Pancreas (tissue), 10 donors: Measurements from ENCODE around the gene CCDC88B. TPM values are rescaled to one million over a fixed set of nuclear protein-coding genes. Genes with fewer than 3 reads are reported as not detected.

Experiments
- ATAC-seq, 4 donors: fragments of 200-7000 bp; cut with Tn5 transposase; one replicate each; pipeline versions ENCODE4 v1.8.0 to v1.9.1; 2020; ENCODE audit warnings: mild to moderate bottlenecking in 4 of 4, moderate library complexity in 4 of 4
- DNase-seq, 6 donors: peaks; one replicate each; pipeline ENCODE4 v3.0.0-alpha.2; 2020
- FAIRE-seq: peaks from 2 replicates; lab custom pipeline; 2012; peaks lifted over from hg19 to GRCh38; lab: Jason Lieb, UNC
- H3K27ac ChIP-seq, 4 donors: fragments of 200-600 bp; sonication (generic); 1 replicate in 3 of 4; 2 replicates in 1 of 4; pipeline versions ENCODE4 v1.5.0 to v1.8.0; 2020
- H3K27me3 ChIP-seq, 4 donors: fragments of 200-600 bp; one replicate each; pipeline ENCODE4 v1.8.0; 2021
- H3K36me3 ChIP-seq, 3 donors: fragments of 200-600 bp; sonication (generic) in 1 of 3; one replicate each; pipeline versions ENCODE4 v1.5.0 to v1.8.0; 2020 to 2021
- H3K4me1 ChIP-seq, 3 donors: fragments of 200-600 bp; one replicate each; pipeline ENCODE4 v1.8.0; 2021
- H3K4me3 ChIP-seq, 4 donors: fragments of 200-600 bp; sonication (generic) in 2 of 4; one replicate each; pipeline versions ENCODE4 v1.5.0 to v1.8.0; 2020 to 2021
- H3K9me3 ChIP-seq, 4 donors: fragments of 200-600 bp; one replicate each; pipeline ENCODE4 v1.8.0; 2021
- WGBS, 2 donors: extraction: QIAGEN DNeasy Blood & Tissue Kit; methylation state at CpG; one replicate each; pipeline ENCODE4 v1.1.7; 2013; 5-methylcytosine and 5-hydroxymethylcytosine counted together
- intact Hi-C, 3 donors: fragments of 100-400 bp; cut with DNase I; formaldehyde crosslinking; loops; one replicate each; pipeline versions ENCODE4 v1.11.1 to v1.14.2; 2022
- polyA plus RNA-seq, 2 donors: library from polyadenylated mRNA; stranded (reverse); fragments of 200-250 nt; gene quantifications; one replicate each; pipeline ENCODE4 v1.2.3, GENCODE V29; 2013
- total RNA-seq, 6 donors: library from RNA; stranded (reverse); fragmentation: NEBNext Ultra II Directional in 4 of 6; extraction: Animal tissue kit (Norgen Biotek cat#: 25700) in 4 of 6; gene quantifications; one replicate each; pipeline versions ENCODE4 v1.2.1 to v1.2.4, GENCODE V29; 2021 to 2023
- TF ChIP-seq, protein P1 (sequence below), 4 donors: fragments of 200-600 bp; sonication (generic) in 3 of 4; IDR thresholded peaks; one replicate each; pipeline versions ENCODE4 v1.5.0 to v1.8.0; 2021; ENCODE audit warnings: antibody characterized with exemption in 4 of 4
- donor health status: healthy with polysubstance abuse.
- donor health status: DM: no; HTN: no; CAD: no; lungs with moderate emphysema.
- donor health status: DM: no; HTN: no; CAD: no.
- donor health status: control.
- donor health status: control.
- donor health status: Bipolar disorder and iron deficiency.
- donor health status: DM: yes; HTN: yes; CAD: no.
- donor health status: DM: no; HTN: no; CAD: no.
- donor health status: DM: no; HTN: no; CAD: no.
- donor health status: DM: yes; HTN: yes; CAD: no.

Gene CCDC88B
- total and polyA plus RNA-seq, 8 donors = 3.0 to 50.0 (median 6.4) TPM

DNA sequence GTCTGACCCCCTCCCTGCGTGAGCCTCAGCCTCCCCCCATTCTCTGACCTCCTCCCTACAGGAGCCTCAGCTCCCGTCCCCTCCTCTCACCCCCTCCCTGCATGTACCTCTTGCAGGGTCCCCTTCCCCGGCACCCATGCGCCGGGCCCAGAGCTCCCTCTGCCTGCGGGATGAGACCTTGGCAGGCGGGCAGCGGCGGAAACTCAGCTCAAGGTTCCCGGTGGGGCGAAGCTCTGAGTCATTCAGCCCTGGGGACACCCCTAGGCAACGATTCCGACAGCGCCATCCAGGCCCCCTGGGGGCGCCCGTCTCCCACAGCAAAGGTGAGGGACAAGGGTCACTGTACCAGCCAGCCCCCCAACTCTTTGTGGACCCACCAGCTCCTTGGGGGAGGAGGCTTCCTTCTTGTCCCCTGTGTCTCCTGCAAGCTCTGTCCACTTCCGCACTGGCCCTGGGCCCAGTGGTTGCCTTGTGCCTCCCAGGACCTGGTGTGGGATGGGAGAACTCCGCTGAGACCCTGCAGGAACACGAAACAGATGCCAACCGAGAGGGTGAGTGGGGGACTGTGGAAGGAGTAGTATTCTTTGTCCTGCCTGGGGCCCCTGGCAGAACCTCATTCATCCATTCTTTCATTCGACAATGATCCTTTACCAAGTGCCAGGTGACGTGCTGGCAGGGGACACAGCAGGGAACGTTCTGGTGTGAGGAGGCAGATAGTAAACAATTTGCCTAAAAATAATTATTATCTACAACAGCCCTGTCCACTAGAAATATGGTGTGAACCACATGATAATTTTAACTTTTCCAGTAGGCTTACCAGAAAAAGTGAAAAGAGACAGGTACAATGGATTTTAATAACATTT, 15.3 kb downstream of the CCDC88B start:
- H3K4me3 ChIP-seq = peak overlapping the region; percentile 5 to 46 (median 28)
- no peaks in the 10 kb centered on the region for H3K27me3 ChIP-seq
- DNase-seq (peak; percentile 83 to 96 (median 90)), ATAC-seq (peak; percentile 81 to 87 (median 84)), FAIRE-seq (no peak)
- peaks cover 8 to 26% (median 10%) of the 10 kb centered on the region in 3 donors for H3K4me1 ChIP-seq
- H3K36me3 ChIP-seq = no peaks in the 10 kb centered on the region
- 2 to 4% methylated on average over 20 to 23 of the region's 23 CpGs for WGBS, 2 donors
- TF ChIP-seq, protein P1, sequence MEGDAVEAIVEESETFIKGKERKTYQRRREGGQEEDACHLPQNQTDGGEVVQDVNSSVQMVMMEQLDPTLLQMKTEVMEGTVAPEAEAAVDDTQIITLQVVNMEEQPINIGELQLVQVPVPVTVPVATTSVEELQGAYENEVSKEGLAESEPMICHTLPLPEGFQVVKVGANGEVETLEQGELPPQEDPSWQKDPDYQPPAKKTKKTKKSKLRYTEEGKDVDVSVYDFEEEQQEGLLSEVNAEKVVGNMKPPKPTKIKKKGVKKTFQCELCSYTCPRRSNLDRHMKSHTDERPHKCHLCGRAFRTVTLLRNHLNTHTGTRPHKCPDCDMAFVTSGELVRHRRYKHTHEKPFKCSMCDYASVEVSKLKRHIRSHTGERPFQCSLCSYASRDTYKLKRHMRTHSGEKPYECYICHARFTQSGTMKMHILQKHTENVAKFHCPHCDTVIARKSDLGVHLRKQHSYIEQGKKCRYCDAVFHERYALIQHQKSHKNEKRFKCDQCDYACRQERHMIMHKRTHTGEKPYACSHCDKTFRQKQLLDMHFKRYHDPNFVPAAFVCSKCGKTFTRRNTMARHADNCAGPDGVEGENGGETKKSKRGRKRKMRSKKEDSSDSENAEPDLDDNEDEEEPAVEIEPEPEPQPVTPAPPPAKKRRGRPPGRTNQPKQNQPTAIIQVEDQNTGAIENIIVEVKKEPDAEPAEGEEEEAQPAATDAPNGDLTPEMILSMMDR (IDR thresholded peaks at IDR 0.05) = peak; percentile 43 to 64 (median 64)
- intact Hi-C loops = no loop called here
- no peaks in the 10 kb centered on the region for H3K9me3 ChIP-seq
- H3K27ac ChIP-seq = peak overlapping the region; percentile 68 to 87 (median 75)

DNA sequence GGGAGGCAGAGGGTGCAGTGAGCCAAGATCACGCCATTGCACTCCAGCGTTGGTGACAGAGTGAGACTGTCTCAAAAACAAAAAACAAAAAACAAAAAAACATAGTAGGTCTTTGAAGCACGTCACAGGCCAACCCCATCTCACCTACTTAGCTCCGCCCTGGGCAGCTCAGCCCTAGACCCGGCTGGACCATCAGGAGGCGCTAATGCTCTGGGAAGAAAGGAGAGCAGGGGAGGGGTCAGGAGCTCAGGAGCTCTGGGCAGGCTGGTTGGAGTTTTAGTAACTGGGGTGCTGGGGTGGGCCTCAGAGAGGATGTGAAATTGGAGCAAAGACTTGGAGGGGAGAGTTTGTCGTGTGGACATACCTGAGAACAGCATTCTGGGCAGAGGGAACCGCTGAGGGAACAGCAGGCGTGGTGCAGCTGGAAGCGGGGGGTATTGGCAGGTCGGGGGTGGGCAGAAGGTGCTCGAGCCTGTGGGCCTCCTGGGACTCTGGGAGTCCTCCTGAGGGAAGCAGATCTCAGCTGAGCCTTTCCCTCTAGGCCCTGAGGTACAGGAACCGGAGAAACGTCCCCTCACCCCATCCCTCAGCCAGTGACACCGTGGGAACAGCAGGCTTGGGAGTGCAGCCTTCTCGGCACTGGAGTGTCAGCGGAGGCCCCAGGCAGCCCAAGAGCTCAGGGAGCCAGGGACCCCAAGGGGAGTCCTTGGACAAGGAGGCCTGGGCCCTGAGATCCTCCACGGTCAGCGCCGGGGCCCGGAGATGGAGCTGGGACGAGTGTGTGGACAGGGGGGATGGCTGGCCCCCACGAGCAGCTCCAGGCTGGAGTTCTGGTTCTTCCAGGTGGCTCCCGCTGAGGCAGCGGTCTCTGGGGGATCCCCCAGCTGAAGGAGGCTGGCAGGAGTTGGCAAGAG, 16.8 kb downstream of the CCDC88B start:
- 76% methylated on average over 20 to 25 of the region's 25 CpGs for WGBS, 2 donors
- no peak for FAIRE-seq

DNA sequence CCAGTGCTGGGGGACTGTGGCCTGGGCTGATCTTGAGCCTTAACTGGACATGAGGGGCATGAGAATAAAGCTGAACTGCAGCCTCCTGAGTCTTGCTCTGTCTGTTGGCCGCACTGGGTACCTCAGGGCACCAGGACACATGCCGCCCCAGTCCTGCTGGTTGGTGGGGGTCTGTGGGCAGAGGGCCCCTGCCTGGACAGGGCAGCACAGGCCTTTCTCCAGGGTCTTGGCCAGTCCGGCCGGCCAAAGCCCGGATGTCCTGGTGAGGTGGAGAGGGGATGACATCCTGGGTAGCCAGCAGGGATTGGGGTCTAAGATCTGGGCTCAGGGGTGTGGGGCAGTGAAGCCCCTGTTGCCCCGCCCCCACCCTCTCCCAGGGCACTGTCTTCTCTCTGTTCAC, 17.4 kb downstream of the CCDC88B start:
- Histone ChIP-seq H3K4me3 (no peak overlapping the region), H3K4me1 (peaks cover 8 to 26% (median 10%) of the 10 kb centered on the region in 3 donors), H3K27me3 (no peaks in the 10 kb centered on the region), H3K36me3 (peaks cover 0 to 7% (median 0%) of the 10 kb centered on the region in 3 donors), H3K27ac (no peak overlapping the region), H3K9me3 (no peaks in the 10 kb centered on the region)
- FAIRE-seq = no peak
- intact Hi-C loops = no loop called here
- WGBS, 2 donors = 87 to 88% methylated on average over 5 to 6 of the region's 6 CpGs
- TF ChIP-seq, protein P1 (IDR thresholded peaks at IDR 0.05) = no peak
- DNase-seq = peak in 2 of 6 donors; percentile 41 to 69
- no peak for ATAC-seq

More for the DNA sequence above, 16.8 kb downstream of the CCDC88B start:
- Histone ChIP-seq H3K4me3 (no peak overlapping the region), H3K27ac (no peak overlapping the region), H3K27me3 (no peaks in the 10 kb centered on the region), H3K36me3 (peaks cover 0 to under 1% (median 0%) of the 10 kb centered on the region in 3 donors), H3K4me1 (peaks cover 8 to 26% (median 10%) of the 10 kb centered on the region in 3 donors), H3K9me3 (no peaks in the 10 kb centered on the region)
- ATAC-seq = no peak
- intact Hi-C loops = no loop called here
- TF ChIP-seq, protein P1 (IDR thresholded peaks at IDR 0.05) = peak in 1 of 4 donors; percentile 14
- peak in 5 of 6 donors; percentile 45 to 72 (median 68) for DNase-seq

DNA sequence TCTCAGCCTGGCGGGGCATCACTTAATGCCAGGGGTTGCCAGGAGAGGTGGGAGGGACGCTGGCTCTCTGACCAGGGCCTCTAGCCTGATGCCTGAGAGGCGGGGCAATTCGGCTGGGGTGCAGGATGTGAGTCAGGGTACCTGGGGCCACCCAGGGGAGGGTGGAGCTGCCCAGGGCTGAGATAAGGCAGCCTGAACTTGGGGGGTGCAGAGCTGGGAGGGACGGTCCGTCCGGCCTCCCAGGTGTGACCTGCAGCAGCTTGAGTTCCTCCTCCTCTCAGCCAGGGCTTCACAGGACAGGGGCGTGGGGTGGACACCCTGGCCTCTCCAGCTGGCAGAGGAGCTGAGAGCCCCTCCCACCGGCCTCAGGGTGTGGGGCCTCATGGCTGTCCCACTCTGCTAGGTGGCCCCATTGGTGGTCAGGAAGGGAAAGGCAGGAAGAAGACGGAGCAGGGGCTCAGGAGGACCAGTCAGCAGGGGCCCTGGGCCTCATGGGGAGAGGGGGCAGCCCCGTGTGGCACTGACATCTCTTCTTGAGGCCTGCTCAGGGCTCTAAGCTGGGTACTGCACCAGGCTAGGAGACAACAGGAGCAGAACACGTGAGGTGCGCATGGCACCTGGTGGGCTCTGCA, 18.0 kb downstream of the CCDC88B start:
- peak in 2 of 6 donors; percentile 56 to 77 for DNase-seq
- no peaks in the 10 kb centered on the region for H3K9me3 ChIP-seq
- peak overlapping the region; percentile 43 to 80 (median 64) for H3K27ac ChIP-seq
- no peak for FAIRE-seq
- TF ChIP-seq, protein P1 (IDR thresholded peaks at IDR 0.05) = no peak
- no peaks in the 10 kb centered on the region for H3K27me3 ChIP-seq
- intact Hi-C loops = no loop called here
- WGBS, 2 donors = 69 to 79% methylated on average over 13 of the region's 13 CpGs
- H3K4me1 ChIP-seq = peaks cover 8 to 26% (median 10%) of the 10 kb centered on the region in 3 donors
- peaks cover 0 to 11% (median 0%) of the 10 kb centered on the region in 3 donors for H3K36me3 ChIP-seq
- ATAC-seq = no peak
- peak overlapping the region in 2 of 4 donors; percentile 79 to 84 for H3K4me3 ChIP-seq
